Mucosa of stomach (tissue), 1 donor: ENCODE measurements around the gene CD72.

Experiments
- H3K27me3 ChIP-seq: one replicate; pipeline ENCODE4 v1.7.0; 2013; ENCODE audit warnings: mild to moderate bottlenecking, low read length; ENCODE audit not compliant: control insufficient read depth, insufficient read depth
- H3K36me3 ChIP-seq: one replicate; pipeline ENCODE4 v1.7.0; 2013; ENCODE audit warnings: low read length; ENCODE audit not compliant: control insufficient read depth, insufficient read depth
- H3K4me1 ChIP-seq: one replicate; pipeline ENCODE4 v1.7.0; 2013; ENCODE audit warnings: mild to moderate bottlenecking, low read length; ENCODE audit not compliant: control insufficient read depth, insufficient read depth
- H3K4me3 ChIP-seq: one replicate; pipeline ENCODE4 v1.7.0; 2013; ENCODE audit warnings: low read length
- H3K9ac ChIP-seq: one replicate; pipeline ENCODE4 v1.7.0; 2013; ENCODE audit warnings: mild to moderate bottlenecking, low read length, moderate library complexity
- H3K9me3 ChIP-seq: one replicate; pipeline ENCODE4 v1.7.0; 2013; ENCODE audit warnings: mild to moderate bottlenecking, low read length, moderate library complexity; ENCODE audit not compliant: control insufficient read depth
- donor health status: Pancreatic carcinoma.

Gene CD72, protein sequence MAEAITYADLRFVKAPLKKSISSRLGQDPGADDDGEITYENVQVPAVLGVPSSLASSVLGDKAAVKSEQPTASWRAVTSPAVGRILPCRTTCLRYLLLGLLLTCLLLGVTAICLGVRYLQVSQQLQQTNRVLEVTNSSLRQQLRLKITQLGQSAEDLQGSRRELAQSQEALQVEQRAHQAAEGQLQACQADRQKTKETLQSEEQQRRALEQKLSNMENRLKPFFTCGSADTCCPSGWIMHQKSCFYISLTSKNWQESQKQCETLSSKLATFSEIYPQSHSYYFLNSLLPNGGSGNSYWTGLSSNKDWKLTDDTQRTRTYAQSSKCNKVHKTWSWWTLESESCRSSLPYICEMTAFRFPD

DNA sequence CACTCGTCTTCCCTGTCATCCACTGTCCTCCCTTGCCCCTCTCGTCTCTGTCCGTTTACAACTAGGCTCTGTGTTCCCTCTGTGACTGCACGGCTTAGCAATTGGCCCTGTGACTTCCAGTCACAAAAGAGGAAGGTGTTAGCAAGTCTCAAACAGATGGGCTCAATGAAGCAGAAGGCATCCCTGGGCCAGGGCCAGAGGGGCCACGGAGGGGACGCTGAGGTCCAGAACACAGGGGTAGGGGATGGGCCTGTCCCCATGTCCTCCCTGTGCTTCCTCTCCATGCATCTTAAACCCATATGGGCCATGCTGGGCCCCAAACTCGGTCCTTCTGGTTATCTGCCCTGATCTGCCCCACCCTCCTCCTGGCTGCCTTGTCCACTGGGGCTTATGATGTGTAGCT is at the start of gene CD72:
CD72 (minus strand) TSS at position 89 of the 403 bp plus-strand sequence. CDS start 110 bp downstream, outside the sequence.
- H3K36me3 ChIP-seq: no peaks in the 10 kb centered on the region
- no peaks in the 10 kb centered on the region for H3K9me3 ChIP-seq
- peaks cover 15% of the 10 kb centered on the region for H3K27me3 ChIP-seq
- H3K4me3 ChIP-seq: peak within 1 kb of the TSS; percentile 48
- H3K9ac ChIP-seq: peak within 1 kb of the TSS; percentile 76
- H3K4me1 ChIP-seq: peaks cover 7% of the 10 kb centered on the region

DNA sequence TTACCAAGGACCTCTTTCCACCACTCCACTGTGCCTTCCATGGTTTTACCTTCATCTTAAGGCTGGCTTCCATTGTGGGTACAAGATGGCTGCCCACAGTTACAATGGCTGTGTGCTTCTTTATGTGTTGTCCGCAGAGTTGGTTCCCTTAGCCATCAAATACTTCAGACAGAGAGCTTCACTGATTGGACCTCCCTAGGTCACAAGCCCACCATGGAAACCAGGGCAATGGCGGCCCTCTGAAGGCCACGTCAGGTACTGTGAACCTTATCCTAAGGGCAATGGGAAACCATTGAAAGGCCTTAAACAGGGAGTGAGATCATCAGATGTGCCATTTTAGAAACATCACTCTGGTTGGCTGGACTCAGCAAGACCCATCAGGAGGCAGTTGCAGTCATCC is 49.7 kb upstream of the CD72 start:
- Histone ChIP-seq H3K36me3 (no peaks in the 10 kb centered on the region), H3K9ac (no peak overlapping the region), H3K27me3 (no peaks in the 10 kb centered on the region), H3K4me3 (no peak overlapping the region), H3K9me3 (no peaks in the 10 kb centered on the region), H3K4me1 (peaks cover 51% of the 10 kb centered on the region)

DNA sequence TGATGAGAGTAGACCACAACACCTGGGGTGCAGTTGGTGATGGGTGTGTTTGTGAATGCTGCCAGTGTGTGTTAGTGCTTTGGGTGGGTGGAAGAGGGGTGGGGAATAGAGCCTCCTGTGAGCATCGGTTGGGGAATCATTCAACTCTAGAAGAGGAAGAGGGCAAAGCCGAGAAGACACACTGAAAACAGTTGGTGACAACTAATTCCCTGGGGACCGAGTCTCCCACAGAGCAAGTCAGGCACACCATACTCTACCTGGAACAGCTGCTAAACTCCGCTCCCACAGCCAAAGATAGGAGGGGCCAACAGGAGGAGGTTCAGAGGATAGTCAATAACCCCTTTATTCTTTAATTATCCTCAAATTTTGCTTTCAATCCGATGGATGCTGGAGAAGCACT is 48.3 kb upstream of the CD72 start:
- Histone ChIP-seq H3K4me1 (peaks cover 50% of the 10 kb centered on the region), H3K36me3 (no peaks in the 10 kb centered on the region), H3K9me3 (no peaks in the 10 kb centered on the region), H3K27me3 (no peaks in the 10 kb centered on the region), H3K4me3 (no peak overlapping the region), H3K9ac (no peak overlapping the region)

DNA sequence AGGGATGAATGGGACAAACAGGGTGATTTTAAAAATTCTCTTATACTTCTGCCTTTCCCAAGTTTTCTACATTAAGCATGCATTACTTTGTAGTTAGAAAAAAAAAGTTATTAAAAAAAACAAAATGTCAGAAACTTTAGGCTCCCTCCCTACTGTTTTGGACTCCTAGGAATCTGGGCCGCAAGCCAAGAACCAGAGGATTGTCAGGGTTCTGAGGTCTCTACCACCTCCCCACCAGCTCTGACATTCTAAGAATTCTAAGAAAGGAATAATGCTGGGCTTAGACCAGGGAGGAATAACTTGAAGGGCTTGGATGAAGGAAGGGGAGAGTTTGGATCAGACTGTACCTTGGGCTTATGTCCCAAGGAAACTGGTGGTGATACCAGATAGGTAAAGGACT is 47.8 kb upstream of the CD72 start:
- H3K27me3 ChIP-seq: no peaks in the 10 kb centered on the region
- H3K9ac ChIP-seq: no peak overlapping the region
- no peak overlapping the region for H3K4me3 ChIP-seq
- peaks cover 50% of the 10 kb centered on the region for H3K4me1 ChIP-seq
- no peaks in the 10 kb centered on the region for H3K9me3 ChIP-seq
- no peaks in the 10 kb centered on the region for H3K36me3 ChIP-seq

DNA sequence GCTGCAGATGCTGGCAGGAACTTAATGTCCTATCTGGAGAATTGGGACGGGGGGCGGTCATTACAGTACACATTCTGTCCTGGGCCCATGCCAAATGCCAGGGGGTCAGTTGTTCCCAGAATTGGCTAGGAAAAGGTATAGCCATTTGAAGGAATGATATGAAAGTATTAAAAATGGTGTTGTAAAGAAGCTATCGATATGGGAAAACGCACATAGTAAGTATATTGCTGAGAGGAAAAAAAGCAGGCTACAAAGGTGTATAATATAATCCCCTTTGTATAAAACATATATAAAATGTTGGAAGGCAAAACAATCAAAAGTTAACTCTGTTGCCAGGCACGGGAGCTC is 47.2 kb upstream of the CD72 start:
- H3K9me3 ChIP-seq: no peaks in the 10 kb centered on the region
- H3K4me1 ChIP-seq: peaks cover 54% of the 10 kb centered on the region
- peaks cover under 1% of the 10 kb centered on the region for H3K36me3 ChIP-seq
- peak overlapping the region; percentile 57 for H3K9ac ChIP-seq
- H3K27me3 ChIP-seq: no peaks in the 10 kb centered on the region
- H3K4me3 ChIP-seq: no peak overlapping the region

DNA sequence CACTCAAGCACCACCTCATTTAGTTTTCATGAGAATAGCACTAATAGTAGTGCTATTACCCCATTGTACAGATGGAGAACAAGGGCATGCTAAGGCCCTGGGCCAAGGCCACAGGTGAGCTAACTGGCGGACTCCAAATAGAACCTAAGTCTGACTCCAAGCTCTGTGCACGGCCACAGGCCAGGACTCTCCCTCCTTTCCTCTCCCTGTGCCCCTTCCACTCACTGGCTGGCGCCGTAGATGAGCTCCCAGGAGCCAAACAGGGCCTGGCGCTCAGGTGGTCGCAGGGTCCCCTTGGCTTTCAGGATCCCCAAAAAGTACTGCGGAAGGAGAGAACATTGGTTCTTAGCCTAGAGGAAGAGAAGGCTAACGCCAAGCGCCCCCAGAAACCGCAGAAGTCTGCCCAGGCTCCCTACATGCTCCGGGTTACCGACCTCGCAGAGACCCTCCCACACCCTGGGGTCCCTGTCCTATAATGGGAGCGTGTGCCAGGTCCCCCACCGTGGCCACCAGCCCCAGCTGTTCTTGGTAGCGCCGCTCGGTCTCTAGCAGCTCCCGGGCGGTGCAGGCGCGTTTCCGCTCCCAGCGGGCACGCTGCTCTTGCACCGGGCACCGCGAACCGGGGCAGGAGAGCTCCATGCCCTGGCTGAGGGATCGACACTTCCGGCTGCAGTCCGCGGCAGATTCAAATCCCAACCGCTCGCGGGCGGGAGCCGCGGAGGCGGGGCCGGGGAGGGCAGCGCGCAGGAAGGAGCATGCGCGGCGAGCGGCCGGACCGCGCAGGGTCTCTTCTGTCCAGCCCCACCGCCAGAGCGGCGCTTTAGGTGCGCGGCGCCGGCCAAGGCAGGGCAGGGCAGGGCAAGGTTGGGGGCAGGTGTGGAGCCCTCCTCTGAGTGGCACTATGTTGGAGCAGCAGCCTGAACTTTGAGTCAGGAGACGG is 46.6 kb upstream of the CD72 start, which contains the start of gene ARHGEF39:
ARHGEF39 (minus strand) TSS at position 665 of the 940 bp plus-strand sequence; CDS start at position 639, 26 bp downstream.
- H3K9ac ChIP-seq: peak within 1 kb of the TSS; percentile 57
- H3K9me3 ChIP-seq: no peaks in the 10 kb centered on the region
- peak within 1 kb of the TSS; percentile 21 for H3K4me3 ChIP-seq
- peaks cover 54% of the 10 kb centered on the region for H3K4me1 ChIP-seq
- H3K36me3 ChIP-seq: peaks cover 3% of the 10 kb centered on the region
- no peaks in the 10 kb centered on the region for H3K27me3 ChIP-seq

DNA sequence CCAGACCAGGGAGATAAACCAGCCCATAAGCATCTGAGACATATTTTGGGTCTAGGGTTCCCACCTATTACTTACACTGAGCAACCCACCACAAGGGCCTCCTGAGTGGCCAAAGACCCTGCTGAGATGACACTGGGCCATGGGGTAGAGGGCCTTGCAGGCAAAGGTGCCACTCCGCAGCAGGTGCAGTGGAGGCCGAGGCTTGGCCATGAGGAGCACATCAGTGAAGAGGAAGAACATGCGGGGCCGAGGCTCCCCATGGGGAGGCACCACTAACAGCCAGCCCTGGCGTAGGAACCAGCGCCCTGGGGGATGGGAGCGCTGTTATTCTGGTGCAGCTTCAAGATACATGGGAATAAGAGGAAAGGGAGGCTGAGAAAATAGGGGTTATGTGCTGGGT is 44.2 kb upstream of the CD72 start:
- no peaks in the 10 kb centered on the region for H3K27me3 ChIP-seq
- peaks cover 3% of the 10 kb centered on the region for H3K36me3 ChIP-seq
- no peak overlapping the region for H3K9ac ChIP-seq
- H3K4me1 ChIP-seq: peaks cover 46% of the 10 kb centered on the region
- no peaks in the 10 kb centered on the region for H3K9me3 ChIP-seq
- no peak overlapping the region for H3K4me3 ChIP-seq

DNA sequence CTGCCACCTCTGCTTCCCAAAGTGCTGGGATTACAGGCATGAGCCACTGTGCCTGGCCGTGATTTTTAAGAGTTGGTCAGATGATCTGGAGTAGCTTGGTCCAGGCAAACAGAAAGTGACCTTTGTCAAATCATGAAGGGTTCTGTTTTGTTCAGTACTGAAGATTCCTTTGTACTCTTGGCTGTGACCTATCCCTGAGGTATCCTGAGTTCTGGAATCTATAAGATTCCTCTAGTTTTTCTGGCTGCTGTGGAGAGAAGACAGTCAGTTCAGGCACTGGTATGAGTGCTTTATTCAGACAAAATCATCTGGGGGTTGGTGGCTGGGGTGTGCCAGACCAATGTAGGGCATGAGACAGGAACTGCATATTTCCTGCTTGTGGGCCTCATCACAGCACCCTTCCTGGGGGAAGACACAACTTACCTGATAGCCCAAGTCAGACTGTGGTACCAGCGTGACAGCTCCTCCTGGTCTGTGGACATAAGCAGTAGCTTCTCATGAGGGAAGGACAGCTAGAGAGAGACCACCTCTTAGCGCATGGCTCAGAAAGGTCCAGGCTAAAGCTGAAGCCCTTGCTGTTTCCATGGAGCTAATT is 43.6 kb upstream of the CD72 start:
- Histone ChIP-seq H3K27me3 (no peaks in the 10 kb centered on the region), H3K4me3 (no peak overlapping the region), H3K9me3 (no peaks in the 10 kb centered on the region), H3K9ac (peak overlapping the region; percentile 44), H3K4me1 (peaks cover 49% of the 10 kb centered on the region), H3K36me3 (peaks cover 3% of the 10 kb centered on the region)

DNA sequence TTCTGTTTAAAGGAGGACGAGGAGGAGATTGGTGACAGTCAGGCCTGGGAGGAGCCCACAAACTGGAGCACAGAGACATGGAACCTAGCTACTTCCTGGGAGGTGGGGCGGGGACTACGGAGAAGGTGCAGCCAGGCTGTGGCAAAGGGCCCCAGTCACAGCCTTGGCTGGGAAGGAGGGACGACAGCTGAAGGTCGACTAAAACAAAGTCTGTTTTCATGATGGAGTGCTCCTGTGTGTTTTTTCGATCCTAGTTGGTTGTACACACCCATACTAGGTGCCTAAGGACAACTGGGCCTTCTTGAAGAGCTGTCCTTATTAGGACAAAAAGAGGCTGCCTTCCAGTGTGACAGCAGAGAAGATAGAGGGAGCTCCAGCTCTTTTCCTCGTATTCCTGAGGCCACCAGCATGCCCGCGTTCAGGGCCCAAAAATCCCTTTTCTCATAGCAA is 42.8 kb upstream of the CD72 start:
- H3K9ac ChIP-seq: peak overlapping the region; percentile 54
- H3K9me3 ChIP-seq: no peaks in the 10 kb centered on the region
- peaks cover 3% of the 10 kb centered on the region for H3K36me3 ChIP-seq
- H3K4me3 ChIP-seq: no peak overlapping the region
- no peaks in the 10 kb centered on the region for H3K27me3 ChIP-seq
- peaks cover 49% of the 10 kb centered on the region for H3K4me1 ChIP-seq

DNA sequence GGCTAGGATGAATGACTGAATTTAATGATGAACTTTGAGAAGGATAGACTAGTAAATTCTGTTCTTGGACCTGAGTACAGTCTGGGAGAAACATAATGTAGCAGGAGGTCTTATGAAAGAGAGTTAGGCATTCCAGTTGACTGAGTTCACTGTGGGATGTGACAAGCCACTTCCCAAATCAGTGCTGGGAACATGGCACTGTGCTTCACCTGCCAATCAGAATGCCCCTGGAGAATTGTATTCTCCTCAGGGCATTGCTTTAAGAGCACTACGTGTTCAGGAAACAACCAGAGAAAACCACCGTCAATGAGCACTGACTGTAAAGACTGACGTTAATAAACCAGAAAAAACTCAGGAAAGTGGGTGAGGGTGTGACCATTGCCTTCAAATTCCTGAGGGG is 41.1 kb upstream of the CD72 start:
- Histone ChIP-seq H3K9ac (peak overlapping the region; percentile 90), H3K4me3 (peak overlapping the region; percentile 60), H3K9me3 (no peaks in the 10 kb centered on the region), H3K27me3 (no peaks in the 10 kb centered on the region), H3K4me1 (peaks cover 44% of the 10 kb centered on the region), H3K36me3 (peaks cover 3% of the 10 kb centered on the region)

DNA sequence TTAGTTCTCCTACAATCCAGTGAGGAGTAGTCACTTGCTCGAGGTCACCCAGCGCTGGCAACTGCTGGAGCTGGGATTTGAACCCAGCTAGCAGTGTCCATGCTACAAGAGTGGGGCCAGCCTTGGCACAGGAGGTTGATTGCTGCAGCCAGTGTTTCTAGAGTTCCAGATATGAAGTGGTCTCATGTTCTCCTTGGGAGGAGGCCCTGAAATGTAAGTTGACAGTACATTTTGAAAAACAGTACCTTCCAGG is 40.7 kb upstream of the CD72 start:
- H3K27me3 ChIP-seq: no peaks in the 10 kb centered on the region
- peak overlapping the region; percentile 60 for H3K4me3 ChIP-seq
- H3K4me1 ChIP-seq: peaks cover 41% of the 10 kb centered on the region
- peak overlapping the region; percentile 90 for H3K9ac ChIP-seq
- H3K36me3 ChIP-seq: peaks cover 3% of the 10 kb centered on the region
- H3K9me3 ChIP-seq: no peaks in the 10 kb centered on the region
